Panc1 (cell line): ENCODE measurements around the gene FARSB.

Experiments used
- CTCF ChIP-seq: fragments of 450-650 bp; IDR thresholded peaks from 2 replicates; pipeline ENCODE4 v1.5.1; 2017; ENCODE audit warnings: mild to moderate bottlenecking
- POLR2AphosphoS5 ChIP-seq: IDR thresholded peaks from 2 replicates; pipeline ENCODE4 v1.6.1; 2012; ENCODE audit warnings: mild to moderate bottlenecking, low read depth, low read length, moderate library complexity
- SIN3A ChIP-seq: IDR thresholded peaks from 2 replicates; pipeline ENCODE4 v1.6.1; 2012; ENCODE audit warnings: low read depth, mild to moderate bottlenecking, low read length, moderate library complexity, borderline replicate concordance; ENCODE audit not compliant: insufficient read depth
- TCF7L2 ChIP-seq: IDR thresholded peaks from 2 replicates; pipeline ENCODE4 v1.6.1; 2011; ENCODE audit warnings: mild to moderate bottlenecking, low read depth, low read length, inconsistent platforms
- TF ChIP-seq, protein P1 (sequence below), 2 experiments: IDR thresholded peaks; 2 replicates each; pipeline ENCODE4 v1.6.1; 2011 to 2012; ENCODE audit warnings: low read depth in 2 of 2, control low read depth in 1 of 2, low read length in 1 of 2, mild to moderate bottlenecking in 1 of 2, moderate library complexity in 1 of 2; ENCODE audit not compliant: insufficient read depth in 1 of 2

- TF ChIP-seq CTCF, result no peak
- no peak for TF ChIP-seq SIN3A
- TF ChIP-seq POLR2AphosphoS5, result no peak
- TF ChIP-seq TCF7L2, result no peak
- TF ChIP-seq, protein P1, sequence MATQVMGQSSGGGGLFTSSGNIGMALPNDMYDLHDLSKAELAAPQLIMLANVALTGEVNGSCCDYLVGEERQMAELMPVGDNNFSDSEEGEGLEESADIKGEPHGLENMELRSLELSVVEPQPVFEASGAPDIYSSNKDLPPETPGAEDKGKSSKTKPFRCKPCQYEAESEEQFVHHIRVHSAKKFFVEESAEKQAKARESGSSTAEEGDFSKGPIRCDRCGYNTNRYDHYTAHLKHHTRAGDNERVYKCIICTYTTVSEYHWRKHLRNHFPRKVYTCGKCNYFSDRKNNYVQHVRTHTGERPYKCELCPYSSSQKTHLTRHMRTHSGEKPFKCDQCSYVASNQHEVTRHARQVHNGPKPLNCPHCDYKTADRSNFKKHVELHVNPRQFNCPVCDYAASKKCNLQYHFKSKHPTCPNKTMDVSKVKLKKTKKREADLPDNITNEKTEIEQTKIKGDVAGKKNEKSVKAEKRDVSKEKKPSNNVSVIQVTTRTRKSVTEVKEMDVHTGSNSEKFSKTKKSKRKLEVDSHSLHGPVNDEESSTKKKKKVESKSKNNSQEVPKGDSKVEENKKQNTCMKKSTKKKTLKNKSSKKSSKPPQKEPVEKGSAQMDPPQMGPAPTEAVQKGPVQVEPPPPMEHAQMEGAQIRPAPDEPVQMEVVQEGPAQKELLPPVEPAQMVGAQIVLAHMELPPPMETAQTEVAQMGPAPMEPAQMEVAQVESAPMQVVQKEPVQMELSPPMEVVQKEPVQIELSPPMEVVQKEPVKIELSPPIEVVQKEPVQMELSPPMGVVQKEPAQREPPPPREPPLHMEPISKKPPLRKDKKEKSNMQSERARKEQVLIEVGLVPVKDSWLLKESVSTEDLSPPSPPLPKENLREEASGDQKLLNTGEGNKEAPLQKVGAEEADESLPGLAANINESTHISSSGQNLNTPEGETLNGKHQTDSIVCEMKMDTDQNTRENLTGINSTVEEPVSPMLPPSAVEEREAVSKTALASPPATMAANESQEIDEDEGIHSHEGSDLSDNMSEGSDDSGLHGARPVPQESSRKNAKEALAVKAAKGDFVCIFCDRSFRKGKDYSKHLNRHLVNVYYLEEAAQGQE (IDR thresholded peaks at IDR 0.05; ENCODE audit: insufficient read depth in 1 of 2, low read depth in 2 of 2, low read length in 1 of 2), result no peak
These were observed 45.8 kb upstream of the FARSB start for GRCh38 chr2:222701721-222702131.
